T-helper 1 cell treated with Interleukin-12 subunit alpha and Interleukin-12 subunit beta and Interleukin-4 antibody, amounts not matched to agents 30 μg/mL and 1 μg/mL, for 36 hours (primary cell): ENCODE results near the gene GBF1.
"Not testable (repeated sequence)": the region's sequence is repeated elsewhere in the genome, so short reads cannot be mapped to it uniquely, and the experiment has no call there.

Source experiments
- H3K27ac Mint-ChIP-seq: one replicate; pipeline ENCODE4 v1.8.0; 2021; ENCODE audit warnings: mild to moderate bottlenecking, mixed read lengths
- H3K27me3 Mint-ChIP-seq: one replicate; pipeline ENCODE4 v1.8.0; 2021; ENCODE audit warnings: low read depth, mixed read lengths
- H3K36me3 Mint-ChIP-seq: one replicate; pipeline ENCODE4 v1.8.0; 2021; ENCODE audit warnings: low read depth, mixed read lengths
- H3K4me1 Mint-ChIP-seq: one replicate; pipeline ENCODE4 v1.8.0; 2021; ENCODE audit warnings: low read depth, mixed read lengths
- H3K4me3 Mint-ChIP-seq: one replicate; pipeline ENCODE4 v1.8.0; 2021; ENCODE audit warnings: mild to moderate bottlenecking, moderate library complexity, mixed read lengths
- H3K9me3 Mint-ChIP-seq: one replicate; pipeline ENCODE4 v1.8.0; 2021; ENCODE audit warnings: mixed read lengths

Gene GBF1

DNA sequence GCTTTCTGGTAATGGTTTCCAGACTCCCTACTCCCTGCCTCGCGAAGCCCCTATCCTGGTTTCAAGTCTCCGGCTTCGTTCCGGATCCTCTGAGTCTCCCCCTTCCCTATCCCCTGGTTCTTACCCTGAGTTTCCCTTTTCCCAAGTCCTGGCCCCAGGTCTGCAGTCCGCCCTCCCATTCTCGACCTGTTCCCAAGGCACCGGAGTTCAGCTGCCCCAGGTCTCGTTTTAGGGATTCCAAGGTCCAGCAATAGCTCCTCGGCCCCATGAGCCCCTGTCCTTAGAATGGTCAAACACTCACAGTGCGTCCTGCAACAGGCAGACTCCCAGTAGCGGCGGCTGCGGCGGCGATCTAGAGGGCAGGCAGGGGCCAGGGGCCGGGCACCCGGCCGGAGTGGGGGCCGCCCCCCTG lies 4.3 kb upstream of the GBF1 start:
- Mint-ChIP-seq H3K36me3 (peaks cover 3% of the 10 kb centered on the region), H3K27me3 (peaks cover 59% of the 10 kb centered on the region), H3K9me3 (no peaks in the 10 kb centered on the region), H3K27ac (no peak overlapping the region), H3K4me1 (peaks cover 17% of the 10 kb centered on the region), H3K4me3 (peak overlapping the region; percentile 52)

DNA sequence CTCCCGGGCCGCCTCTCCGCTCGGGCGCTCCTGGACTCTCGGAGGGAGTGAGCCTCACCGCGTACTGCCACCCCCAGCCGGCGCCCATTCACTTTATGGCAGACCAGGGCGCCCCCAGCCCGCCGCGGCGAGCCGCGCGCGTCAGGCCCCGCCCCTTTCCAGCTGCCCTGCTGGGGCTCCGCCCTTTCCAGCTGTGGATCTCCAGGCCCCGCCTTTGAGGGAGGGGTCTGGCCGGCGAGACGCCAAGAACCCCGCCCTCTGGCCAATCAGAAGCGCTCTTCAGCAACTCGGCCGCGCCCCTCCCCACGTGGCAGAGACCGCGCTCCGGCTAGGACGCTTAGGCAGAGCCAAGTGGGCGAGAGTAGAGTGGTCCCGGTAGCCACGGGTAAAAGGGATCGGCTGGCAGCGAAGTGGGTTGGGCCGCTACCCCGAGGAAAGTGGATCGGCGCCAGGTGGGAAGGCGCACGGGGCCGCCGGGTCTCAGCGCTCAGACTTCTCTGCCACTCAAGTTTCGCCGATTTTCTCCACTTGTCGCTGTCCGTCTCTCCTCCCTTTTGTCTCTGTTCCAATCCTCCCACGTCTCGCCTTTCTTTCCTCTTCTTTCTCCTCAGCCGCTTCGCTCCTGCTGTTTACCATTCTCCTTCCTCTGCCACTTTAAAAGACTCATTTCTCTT lies 3.8 kb upstream of the GBF1 start, which contains the start of gene PITX3:
Gene PITX3 (minus strand): TSS at position 69 of the 674 bp plus-strand sequence. CDS start 9,432 bp downstream, outside the sequence.
- H3K36me3 Mint-ChIP-seq: peaks cover 7% of the 10 kb centered on the region
- H3K4me3 Mint-ChIP-seq: peak within 1 kb of the TSS; percentile 82
- peak within 1 kb of the TSS; percentile 56 for H3K27ac Mint-ChIP-seq
- H3K27me3 Mint-ChIP-seq: peaks cover 54% of the 10 kb centered on the region
- H3K9me3 Mint-ChIP-seq: no peaks in the 10 kb centered on the region
- peaks cover 23% of the 10 kb centered on the region for H3K4me1 Mint-ChIP-seq

DNA sequence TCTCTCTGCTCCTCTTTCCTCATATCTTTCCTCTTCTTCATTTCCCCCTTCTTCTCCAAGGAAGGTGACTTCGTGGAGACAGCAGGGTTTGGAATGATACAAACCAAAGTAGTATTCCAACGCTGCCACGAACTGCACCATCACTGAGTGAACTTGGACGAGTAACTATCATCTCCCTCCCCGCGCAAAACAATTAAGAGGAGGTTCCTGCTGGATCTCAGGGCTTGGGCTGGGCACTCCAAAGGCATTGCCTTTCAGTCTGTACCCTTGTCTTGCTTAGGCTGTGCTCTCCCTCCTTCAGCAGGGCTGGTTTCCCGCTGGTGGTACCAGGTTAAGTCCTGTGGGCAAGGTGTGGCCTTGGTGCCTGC lies 3.2 kb upstream of the GBF1 start:
- Mint-ChIP-seq H3K36me3 (peaks cover 8% of the 10 kb centered on the region), H3K9me3 (no peaks in the 10 kb centered on the region), H3K27me3 (peaks cover 49% of the 10 kb centered on the region), H3K27ac (peak overlapping the region; percentile 56), H3K4me1 (peaks cover 27% of the 10 kb centered on the region), H3K4me3 (peak overlapping the region; percentile 82)

DNA sequence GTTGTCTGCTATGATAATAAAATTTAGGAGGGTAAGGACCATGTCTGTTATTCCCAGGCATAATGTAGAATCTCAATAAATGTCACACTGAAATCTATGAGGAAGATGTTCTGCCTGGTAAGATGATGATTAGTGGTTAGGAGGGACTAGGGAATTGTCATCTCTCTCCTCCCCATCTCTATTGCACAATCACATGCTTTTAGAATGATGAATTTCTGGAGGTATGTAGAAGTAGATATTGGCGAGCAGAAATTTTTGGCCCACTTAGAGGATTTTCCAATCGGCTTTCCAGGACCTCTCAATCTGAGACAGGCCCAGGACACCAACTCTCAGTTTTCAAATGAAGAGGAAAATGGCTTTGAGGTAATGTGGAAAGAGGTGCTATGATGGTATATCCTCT lies 2.0 kb upstream of the GBF1 start:
- Mint-ChIP-seq H3K27me3 (peaks cover 41% of the 10 kb centered on the region), H3K9me3 (no peaks in the 10 kb centered on the region), H3K4me3 (peak overlapping the region; percentile 38), H3K36me3 (peaks cover 10% of the 10 kb centered on the region), H3K27ac (no peak overlapping the region), H3K4me1 (peaks cover 37% of the 10 kb centered on the region)

DNA sequence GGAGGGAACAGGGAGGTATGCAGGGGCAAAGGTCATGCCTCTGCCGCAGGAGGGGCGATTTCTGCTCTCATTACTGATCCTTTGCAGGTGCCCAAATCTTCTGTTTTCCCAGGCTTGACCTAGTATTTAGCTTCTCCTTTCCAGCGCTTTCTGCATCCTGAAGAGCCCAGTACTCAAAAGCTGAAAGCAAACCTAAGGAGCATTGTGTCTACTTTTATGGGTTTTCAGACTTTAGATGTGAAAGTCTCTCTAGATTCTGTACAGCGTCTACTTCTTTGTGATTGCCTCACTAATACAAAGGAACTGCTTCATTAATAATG lies 560 bp downstream of the GBF1 start:
- H3K36me3 Mint-ChIP-seq: peaks cover 12% of the 10 kb centered on the region
- peaks cover 40% of the 10 kb centered on the region for H3K4me1 Mint-ChIP-seq
- peak overlapping the region; percentile 99 for H3K4me3 Mint-ChIP-seq
- H3K27ac Mint-ChIP-seq: peak overlapping the region; percentile 93
- peaks cover 16% of the 10 kb centered on the region for H3K27me3 Mint-ChIP-seq
- H3K9me3 Mint-ChIP-seq: no peaks in the 10 kb centered on the region

DNA sequence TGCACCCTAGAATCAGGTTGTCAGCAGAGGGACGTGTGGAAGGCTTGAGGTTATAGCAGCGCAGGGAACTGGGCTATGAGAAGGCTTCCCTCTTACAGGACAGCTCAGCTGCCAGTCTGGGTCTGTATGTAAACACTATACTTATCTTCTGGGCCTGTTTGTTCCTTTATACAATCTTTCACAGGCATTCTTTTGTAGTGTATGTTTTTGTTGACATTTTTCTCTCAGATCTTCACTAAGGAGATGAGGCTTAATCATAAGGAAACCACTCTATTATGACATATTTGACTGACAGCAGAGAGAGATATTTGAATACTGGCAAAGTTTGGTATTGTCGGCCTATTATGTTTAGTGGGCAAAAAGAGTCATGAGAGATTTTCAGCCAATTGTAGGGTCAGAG lies 929 bp downstream of the GBF1 start:
- H3K4me1 Mint-ChIP-seq: peaks cover 38% of the 10 kb centered on the region
- no peaks in the 10 kb centered on the region for H3K9me3 Mint-ChIP-seq
- peaks cover 12% of the 10 kb centered on the region for H3K36me3 Mint-ChIP-seq
- H3K27me3 Mint-ChIP-seq: peaks cover 13% of the 10 kb centered on the region
- H3K27ac Mint-ChIP-seq: peak overlapping the region; percentile 93
- peak overlapping the region; percentile 99 for H3K4me3 Mint-ChIP-seq

DNA sequence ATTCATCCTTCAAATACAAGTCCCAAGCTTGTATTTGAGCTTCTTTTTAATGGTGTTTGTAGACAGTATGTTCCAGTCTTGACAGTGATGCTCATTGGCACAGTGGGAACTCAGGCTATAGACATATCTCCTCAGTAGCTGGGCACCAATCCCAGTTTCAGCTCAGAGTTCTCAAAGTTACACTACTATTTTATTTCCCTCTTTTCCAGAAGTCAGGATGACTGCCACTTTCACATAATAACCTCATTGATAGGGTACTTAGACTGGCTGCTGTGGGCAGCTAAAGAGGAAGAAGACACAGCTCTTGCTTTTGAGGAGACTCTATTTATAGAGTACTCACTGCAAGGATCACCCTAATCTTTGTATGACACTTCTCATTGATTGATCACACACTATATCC lies 2.4 kb downstream of the GBF1 start:
- Mint-ChIP-seq H3K27ac (no peak overlapping the region), H3K9me3 (no peaks in the 10 kb centered on the region), H3K36me3 (peaks cover 10% of the 10 kb centered on the region), H3K4me1 (peaks cover 31% of the 10 kb centered on the region), H3K4me3 (peak overlapping the region; percentile 99), H3K27me3 (peaks cover 4% of the 10 kb centered on the region)

DNA sequence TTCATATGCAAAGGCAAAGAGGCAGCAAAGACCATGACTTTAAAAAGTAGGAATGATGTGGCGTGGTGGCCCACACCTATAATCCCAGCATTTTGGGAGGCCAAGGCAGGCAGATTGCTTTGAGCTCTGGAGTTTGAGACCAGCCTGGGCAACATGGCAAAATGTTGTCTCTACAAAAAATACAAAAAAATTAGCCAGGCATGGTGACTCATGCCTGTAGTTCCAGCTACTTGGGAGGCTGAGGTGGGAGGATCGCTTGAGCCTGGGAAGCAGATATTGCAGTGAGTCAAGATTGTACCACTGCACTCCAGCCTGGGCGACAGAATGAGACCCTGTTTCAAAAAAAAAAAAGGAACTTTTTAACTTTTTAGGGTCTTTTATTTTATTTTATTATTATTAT lies 7.2 kb downstream of the GBF1 start:
- peaks cover 18% of the 10 kb centered on the region for H3K4me1 Mint-ChIP-seq
- not testable (repeated sequence) for H3K27ac Mint-ChIP-seq, H3K27me3 Mint-ChIP-seq, H3K36me3 Mint-ChIP-seq, H3K4me3 Mint-ChIP-seq, H3K9me3 Mint-ChIP-seq

DNA sequence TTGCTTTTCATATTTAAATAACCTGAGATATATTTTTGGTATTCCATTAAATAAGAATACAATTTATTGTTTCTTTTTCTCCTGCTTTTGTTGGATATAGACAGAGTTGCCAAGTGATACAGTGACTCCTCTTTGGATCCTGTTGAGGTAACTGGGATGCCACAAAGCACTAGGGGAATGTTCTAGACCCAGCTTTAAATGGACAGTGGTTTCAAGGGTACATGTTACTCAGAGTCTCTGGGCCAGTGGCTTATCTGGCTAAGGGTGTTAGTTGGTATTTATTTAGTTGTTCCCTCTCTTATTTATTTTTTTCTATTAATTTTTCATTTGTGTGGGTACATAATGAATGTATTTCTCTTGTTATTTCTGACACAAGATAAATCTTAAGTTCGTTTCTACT lies 9.1 kb downstream of the GBF1 start:
- Mint-ChIP-seq H3K9me3 (no peaks in the 10 kb centered on the region), H3K27me3 (no peaks in the 10 kb centered on the region), H3K27ac (no peak overlapping the region), H3K4me3 (no peak overlapping the region), H3K36me3 (peaks cover 7% of the 10 kb centered on the region), H3K4me1 (peaks cover 7% of the 10 kb centered on the region)

DNA sequence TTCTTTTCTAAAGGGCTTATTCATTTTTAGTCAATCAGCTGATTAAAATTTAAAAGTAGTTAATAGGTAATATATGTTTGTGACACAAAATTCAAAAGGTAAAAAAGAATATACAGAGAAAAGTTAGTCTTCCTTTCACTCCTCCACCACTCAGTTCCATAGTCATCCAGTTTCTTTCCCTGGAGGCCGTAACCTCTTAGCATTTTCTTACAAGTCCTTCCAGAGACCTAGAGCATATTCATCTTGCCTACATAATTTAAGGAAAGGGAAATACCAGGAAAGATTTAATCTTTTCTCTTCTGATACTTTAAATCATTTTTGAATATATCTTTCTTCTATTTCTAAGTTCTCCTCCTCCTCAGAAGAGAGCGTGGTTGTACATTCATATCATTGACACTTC lies 10.1 kb downstream of the GBF1 start:
- no peaks in the 10 kb centered on the region for H3K27me3 Mint-ChIP-seq
- peaks cover 14% of the 10 kb centered on the region for H3K36me3 Mint-ChIP-seq
- peaks cover 7% of the 10 kb centered on the region for H3K4me1 Mint-ChIP-seq
- H3K9me3 Mint-ChIP-seq: no peaks in the 10 kb centered on the region
- H3K27ac Mint-ChIP-seq: no peak overlapping the region
- H3K4me3 Mint-ChIP-seq: no peak overlapping the region

DNA sequence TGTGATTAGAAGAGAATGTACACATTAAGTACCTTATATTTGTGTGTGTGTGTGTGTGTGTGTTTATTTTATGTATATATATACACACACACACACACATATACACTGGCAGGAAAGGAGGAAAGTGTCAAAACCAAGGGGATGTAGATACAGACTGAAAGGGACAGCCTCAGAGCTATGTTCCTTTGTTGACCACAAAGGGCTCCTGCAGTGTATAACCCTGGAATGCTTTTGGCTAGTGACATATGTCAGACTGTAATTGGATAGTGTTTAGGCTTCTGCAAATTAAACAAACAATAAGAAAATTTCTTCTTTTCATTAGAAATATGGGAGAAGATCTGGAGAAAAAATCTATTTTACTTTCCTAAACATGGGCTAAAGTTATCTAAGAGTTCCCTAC lies 15.9 kb downstream of the GBF1 start:
- no peak overlapping the region for H3K27ac Mint-ChIP-seq
- H3K4me3 Mint-ChIP-seq: no peak overlapping the region
- H3K36me3 Mint-ChIP-seq: peaks cover 28% of the 10 kb centered on the region
- no peaks in the 10 kb centered on the region for H3K9me3 Mint-ChIP-seq
- H3K4me1 Mint-ChIP-seq: peaks cover 17% of the 10 kb centered on the region
- no peaks in the 10 kb centered on the region for H3K27me3 Mint-ChIP-seq

DNA sequence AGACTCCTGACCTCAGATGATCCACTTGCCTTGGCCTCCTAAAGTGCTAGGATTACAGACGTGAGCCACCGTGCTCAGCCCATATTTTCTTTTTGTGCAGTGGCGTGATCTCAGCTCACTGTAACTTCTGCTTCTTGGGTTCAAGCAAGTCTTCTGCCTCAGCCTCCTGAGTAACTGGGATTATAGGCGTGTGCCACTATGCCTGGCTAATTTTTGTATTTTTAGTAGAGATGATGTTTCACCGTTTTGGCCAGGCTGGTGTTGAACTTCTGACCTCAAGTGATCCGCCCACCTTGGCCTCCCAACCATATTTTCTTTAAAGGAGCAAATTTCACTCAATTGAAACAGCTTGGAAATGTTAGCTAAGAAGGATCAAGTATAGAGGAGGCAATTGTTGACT lies 16.5 kb downstream of the GBF1 start:
- H3K4me3 Mint-ChIP-seq: no peak overlapping the region
- H3K36me3 Mint-ChIP-seq: peaks cover 28% of the 10 kb centered on the region
- H3K27ac Mint-ChIP-seq: no peak overlapping the region
- H3K9me3 Mint-ChIP-seq: no peaks in the 10 kb centered on the region
- H3K27me3 Mint-ChIP-seq: no peaks in the 10 kb centered on the region
- H3K4me1 Mint-ChIP-seq: peaks cover 18% of the 10 kb centered on the region

DNA sequence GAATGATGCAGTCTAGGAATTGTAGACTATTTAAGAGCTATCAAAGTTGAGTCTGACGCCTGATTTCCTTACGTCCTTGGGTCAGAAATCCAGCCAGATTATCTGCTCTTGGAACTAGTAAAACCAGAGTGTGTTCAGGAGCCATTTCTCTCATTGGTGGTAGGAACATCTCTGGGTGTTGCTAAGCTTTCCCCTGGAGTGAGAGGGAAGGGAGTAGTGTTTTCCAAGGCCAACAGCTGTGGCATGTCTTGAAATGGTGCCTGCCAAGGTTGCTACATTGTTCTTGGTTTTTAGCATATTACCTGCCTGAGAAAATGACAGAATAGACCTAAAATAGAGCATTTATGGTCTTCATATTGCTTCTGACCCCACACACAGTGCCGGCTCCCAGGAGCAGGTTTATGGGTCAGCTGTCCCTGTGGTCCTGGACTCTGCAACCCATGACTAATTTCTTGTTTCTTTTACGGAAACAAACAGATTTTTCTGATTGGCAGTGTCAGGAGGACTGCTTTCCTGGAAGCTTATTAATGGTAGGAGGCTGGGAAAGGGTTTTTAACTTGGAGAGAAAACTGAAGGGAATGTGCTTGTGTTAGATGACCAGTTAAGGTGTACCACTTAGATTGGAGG lies 17.5 kb downstream of the GBF1 start:
- no peaks in the 10 kb centered on the region for H3K9me3 Mint-ChIP-seq
- no peaks in the 10 kb centered on the region for H3K27me3 Mint-ChIP-seq
- H3K4me3 Mint-ChIP-seq: no peak overlapping the region
- H3K4me1 Mint-ChIP-seq: peaks cover 20% of the 10 kb centered on the region
- H3K36me3 Mint-ChIP-seq: peaks cover 29% of the 10 kb centered on the region
- no peak overlapping the region for H3K27ac Mint-ChIP-seq

DNA sequence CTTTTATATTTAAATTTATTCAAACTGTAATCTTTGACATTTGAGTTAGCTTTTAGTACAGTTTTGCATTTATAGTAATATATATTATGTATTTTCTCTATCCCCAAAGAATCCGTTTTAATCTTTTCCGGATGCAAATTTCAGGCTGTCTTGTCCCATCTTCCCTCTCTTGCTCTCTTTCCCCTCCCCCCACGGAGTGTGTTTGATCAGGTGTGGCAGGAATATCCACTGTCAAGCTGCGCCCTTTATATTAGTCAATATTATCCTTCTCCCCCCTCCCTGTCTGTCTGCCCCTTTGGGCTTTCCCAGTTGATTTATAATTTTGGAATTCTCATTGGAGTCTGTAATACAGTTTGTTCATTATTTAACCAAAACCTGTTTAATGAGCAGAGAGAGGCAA lies 19.0 kb downstream of the GBF1 start:
- Mint-ChIP-seq H3K27me3 (no peaks in the 10 kb centered on the region), H3K4me1 (peaks cover 30% of the 10 kb centered on the region), H3K36me3 (peaks cover 28% of the 10 kb centered on the region), H3K9me3 (no peaks in the 10 kb centered on the region), H3K27ac (peak overlapping the region; percentile 38), H3K4me3 (no peak overlapping the region)

DNA sequence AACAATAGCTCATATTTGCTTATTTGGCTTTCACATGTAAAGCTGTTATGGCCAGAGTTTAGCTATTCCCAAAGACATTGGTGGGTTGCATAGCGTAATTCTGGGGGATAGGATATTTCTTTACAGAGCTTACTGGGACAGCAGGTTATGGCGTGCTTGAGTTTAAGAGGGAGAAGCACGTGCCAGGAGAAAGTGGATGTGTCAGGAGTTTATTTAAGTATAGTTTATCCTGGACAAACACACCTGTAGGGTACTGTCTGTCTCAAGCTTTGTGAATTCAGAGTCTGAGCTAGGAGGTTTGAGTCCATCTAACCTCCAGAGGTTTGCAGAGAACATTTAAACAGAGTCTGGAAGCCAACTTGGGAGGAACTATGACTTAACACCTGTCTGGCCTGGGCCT lies 21.3 kb downstream of the GBF1 start:
- Mint-ChIP-seq H3K4me3 (no peak overlapping the region), H3K9me3 (no peaks in the 10 kb centered on the region), H3K4me1 (peaks cover 24% of the 10 kb centered on the region), H3K27ac (no peak overlapping the region), H3K36me3 (peaks cover 16% of the 10 kb centered on the region), H3K27me3 (no peaks in the 10 kb centered on the region)
